ENCODE measurements around the gene LPAR2.
"Not testable (repeated sequence)": the region's sequence is repeated elsewhere in the genome, so short reads cannot be mapped to it uniquely, and the experiment has no call there.

DNA sequence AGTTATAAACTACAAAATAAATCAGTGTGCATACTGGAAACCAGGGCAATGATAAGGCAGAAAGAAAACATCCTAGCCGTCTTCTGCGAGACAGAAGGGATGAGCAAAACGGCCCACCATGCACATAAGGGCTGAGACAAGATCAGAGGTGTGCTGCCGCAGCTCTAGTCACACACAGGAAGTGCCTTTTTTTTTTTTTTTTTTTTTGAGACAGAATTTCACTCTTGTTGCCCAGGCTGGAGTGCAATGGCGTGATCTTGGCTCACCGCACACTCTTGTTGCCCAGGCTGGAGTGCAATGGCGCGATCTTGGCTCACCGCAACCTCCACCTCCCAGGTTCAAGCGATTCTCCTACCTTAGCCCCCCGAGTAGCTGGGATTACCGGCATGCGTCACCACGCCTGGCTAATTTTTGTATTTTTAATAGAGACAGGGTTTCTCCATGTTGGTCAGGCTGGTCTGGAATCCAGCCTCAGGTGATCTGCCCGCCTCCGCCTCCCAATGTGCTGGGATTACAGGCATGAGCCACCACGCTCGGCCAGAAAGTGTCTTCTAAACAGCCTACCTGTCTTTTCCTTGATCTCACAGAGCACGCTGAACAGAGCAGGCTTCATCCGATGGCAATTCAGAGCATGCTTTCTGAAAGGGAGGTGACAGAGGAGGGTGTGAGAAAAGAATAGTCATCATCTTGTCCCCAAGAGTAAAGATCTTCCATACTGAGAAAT, 29.1 kb downstream of the LPAR2 start:
- TF ChIP-seq POLR2A, POLR2AphosphoS5 (IDR thresholded peaks at IDR 0.05; ENCODE audit: low read depth, low read length): not testable (repeated sequence)
